ENCODE data around the gene MBNL1.
"Not testable (repeated sequence)": the region's sequence is repeated elsewhere in the genome, so short reads cannot be mapped to it uniquely, and the experiment has no call there.

The MBNL1 gene

DNA sequence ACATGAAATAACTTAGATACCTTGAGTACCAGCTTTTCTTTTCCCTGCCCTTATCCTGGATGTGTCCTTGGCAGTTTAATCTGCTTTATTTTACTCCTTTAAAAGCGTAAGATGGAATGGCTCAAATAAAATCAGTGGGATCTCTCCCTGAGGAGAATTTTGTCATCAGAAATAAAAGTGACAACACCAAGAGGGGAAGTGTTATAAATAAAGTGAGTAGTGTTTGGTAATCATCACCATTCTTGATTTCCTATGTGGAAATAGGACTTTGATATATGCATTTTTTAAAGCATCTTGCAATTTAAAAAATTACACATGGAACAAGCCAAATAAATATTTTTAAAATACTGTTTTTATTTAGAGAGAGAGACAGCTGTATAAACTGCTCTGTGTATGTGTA is 76.5 kb downstream of the MBNL1 start:
- in situ Hi-C loops (cut with HindIII; ENCODE audit: low sequenced_read_pairs): no loop called here

GRCh38 chr3:152346058-152346457 is 77.3 kb downstream of the MBNL1 start:
- in situ Hi-C loops (cut with HindIII; ENCODE audit: low sequenced_read_pairs): no loop called here

- in situ Hi-C loops (cut with HindIII; ENCODE audit: low sequenced_read_pairs): no loop called here
Measured at GRCh38 chr3:152346740-152347139, 78.0 kb downstream of the MBNL1 start.

- in situ Hi-C loops (cut with HindIII; ENCODE audit: low sequenced_read_pairs): no loop called here
Measured at GRCh38 chr3:152348436-152349177, 79.9 kb downstream of the MBNL1 start.

DNA sequence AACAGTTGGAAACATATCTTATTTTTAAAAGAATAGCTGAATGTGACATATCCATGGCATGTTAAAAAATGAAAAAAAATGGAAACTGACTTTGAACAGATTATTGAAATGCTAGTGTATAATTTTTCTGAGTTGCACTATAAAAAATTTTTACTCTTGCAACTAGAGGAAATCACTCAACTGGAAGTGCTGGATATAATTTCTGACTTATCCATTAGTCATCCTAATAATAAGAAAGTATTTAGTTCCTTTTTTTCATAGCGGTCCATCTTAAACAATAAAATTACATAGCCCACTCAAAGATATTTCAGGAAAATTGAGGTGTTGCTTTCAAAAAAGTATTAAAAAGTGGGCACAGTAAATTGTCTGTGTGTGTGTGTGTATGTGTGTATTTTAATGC is 80.7 kb downstream of the MBNL1 start:
- in situ Hi-C loops (cut with HindIII; ENCODE audit: low sequenced_read_pairs): no loop called here

- in situ Hi-C loops (cut with HindIII; ENCODE audit: low sequenced_read_pairs): no loop called here
Measured at GRCh38 chr3:152350139-152350538, 81.4 kb downstream of the MBNL1 start.

DNA sequence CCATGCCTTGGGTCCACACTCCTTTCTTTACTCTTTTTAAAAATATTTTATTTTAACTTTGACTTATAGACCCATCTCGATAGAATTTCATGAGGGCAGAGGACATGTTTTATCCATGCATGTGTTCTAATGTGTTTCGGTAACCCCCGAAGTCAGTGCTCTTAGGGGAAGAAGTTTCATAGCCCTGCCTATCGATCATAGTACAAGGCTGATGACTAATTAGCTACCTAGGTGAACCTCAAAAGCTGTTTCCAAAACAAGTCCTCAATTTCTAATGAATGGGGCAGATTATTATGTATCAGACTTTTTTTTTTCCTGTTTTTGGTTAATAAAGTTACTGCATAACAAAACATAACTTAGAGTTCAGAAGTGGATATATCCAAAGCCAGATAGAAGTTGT is 82.0 kb downstream of the MBNL1 start:
- in situ Hi-C loops (cut with HindIII; ENCODE audit: low sequenced_read_pairs): no loop called here

DNA sequence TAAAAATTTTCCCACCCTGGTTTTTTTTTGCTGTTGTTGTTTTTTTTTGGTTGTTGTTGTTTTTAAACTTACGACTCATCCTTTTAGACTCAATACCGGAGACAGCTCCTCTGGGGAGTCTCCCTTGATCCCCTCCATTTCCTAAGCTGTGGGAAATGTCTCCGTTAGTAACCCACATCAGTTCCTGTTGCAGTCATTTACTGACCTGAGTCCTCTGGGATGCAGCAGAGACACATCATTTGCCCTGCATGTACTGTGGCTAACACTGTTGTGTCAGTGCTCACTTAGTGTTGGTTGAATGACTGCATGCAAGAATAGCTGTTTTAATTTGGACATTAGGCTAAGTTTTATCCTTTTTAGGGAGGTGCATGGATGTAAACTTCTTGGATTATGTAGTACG is 83.8 kb downstream of the MBNL1 start:
- in situ Hi-C loops (cut with HindIII; ENCODE audit: low sequenced_read_pairs): no loop called here

GRCh38 chr3:152353578-152353977 is 84.8 kb downstream of the MBNL1 start:
- in situ Hi-C loops (cut with HindIII; ENCODE audit: low sequenced_read_pairs): no loop called here

DNA sequence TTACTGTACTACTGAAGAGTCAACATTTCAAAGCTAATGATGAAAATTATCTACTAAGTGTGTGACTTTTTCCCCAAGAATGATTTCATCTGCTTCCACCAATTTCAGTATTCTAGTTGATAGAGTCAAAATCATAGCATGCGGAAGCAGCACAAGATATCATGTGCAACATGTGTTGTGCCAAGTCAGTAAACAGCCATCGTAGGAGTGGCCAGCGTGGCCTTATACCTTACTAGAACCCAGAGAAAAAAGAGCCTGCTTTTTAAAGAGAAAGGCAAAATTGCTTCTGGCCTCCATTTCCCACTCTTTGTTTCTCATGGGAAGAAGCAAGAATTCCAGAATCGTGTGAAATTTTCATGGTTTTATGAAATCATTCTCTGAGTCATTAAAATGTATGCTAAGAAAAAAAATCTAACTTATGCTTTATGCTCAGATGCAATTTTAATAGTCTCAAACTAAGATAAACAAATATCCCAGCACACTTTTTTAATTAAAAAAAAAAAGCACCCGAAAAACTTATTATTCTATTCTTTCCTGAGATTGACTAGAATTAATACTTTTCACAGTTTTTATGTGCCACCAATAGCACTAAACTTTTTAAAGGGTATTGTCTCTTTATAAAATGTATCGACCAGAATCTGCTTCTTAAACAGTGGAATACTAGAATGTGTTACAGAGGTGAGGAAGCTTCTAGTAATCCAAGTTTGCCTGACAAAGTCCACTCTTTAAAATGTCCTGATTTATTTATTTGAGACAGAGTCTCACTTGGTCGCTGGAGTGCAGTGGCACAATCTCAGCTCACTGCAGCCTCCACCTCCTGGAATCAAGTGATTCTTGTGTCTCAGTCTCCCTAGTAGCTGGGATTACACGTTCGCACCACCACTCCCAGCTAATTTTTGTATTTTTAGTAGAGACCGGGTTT is 87.3 kb downstream of the MBNL1 start:
- in situ Hi-C loops (cut with HindIII; ENCODE audit: low sequenced_read_pairs): no loop called here

DNA sequence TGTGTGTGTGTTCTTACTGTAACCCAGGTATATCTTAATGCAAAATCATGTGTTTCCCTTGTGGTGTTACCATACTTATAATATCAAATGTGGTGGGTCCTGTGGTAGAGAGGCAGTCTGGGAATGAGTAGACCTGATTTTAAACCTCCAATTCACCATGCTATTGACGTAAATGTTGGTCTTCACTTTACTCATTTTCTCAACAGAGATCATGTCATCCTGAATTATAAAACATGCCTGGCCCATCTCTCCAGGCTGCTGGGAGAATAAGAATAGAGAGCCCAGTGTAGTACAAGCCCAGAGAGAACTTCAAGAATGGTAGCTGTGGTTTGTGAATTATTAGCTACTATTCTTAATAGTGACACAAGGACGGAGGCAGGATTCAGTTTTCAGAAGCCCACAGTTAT is 88.1 kb downstream of the MBNL1 start:
- in situ Hi-C loops (cut with HindIII; ENCODE audit: low sequenced_read_pairs): no loop called here

- in situ Hi-C loops (cut with HindIII; ENCODE audit: low sequenced_read_pairs): no loop called here
Measured at GRCh38 chr3:152357587-152357986, 88.9 kb downstream of the MBNL1 start.

DNA sequence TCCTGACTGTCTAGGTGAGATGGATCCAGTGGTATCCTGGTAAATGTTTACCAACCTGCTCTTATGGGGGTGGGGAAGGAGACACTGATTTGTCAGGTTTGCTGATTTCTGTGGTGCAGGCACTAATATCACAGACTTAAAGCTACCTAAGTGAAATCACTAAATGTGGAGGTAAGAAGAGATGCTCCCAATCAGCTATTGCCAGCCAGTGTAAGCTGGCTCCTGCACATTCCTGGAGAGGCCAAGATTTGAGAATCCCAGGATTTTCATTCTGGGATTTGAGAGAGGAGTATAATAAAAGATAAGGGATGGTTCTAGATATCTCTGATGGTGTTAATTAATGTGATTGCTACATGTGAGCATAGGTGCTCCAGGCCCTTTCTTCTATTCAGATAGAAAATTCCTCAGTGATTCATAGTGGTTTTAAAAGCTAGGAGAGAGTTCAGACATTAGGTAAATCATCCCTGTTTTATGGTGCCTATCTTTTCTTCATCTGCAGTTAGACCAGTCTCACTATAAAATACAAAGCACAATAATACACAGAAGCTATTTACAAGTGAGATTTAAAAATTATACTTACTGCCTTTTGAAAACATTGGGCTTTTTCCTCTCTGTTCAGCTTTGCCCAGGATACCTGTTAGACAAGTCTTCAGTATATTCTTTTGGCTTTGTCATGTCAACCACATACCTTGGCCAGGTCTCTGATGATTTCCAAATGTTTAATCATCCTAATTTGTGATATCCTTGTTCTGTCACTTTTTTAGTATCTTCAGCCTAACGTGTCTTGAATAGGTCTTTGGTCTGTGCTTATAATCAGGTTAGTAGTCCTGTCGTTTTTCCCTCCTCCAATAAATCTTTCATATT is 90.9 kb downstream of the MBNL1 start:
- in situ Hi-C loops (cut with HindIII; ENCODE audit: low sequenced_read_pairs): no loop called here

GRCh38 chr3:152360302-152360701 is 91.6 kb downstream of the MBNL1 start:
- in situ Hi-C loops (cut with HindIII; ENCODE audit: low sequenced_read_pairs): no loop called here

DNA sequence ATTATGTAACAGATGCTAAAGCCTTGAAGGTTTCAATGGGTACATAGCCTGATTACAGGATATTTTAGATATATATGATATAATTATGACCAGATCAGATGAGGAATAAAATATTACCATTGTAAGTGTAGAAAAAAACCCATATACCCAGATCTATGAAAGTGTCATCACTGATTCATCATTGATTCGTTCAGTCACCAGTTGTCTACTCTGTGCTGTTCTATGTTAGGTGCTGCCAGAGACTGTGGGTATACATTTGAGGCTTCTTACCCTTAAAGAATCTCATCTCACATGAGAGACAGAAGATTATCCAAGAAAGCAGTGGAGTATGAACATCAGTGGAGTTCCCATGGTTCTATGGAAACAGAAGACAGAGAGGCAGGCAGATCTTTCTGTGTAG is 92.2 kb downstream of the MBNL1 start:
- in situ Hi-C loops (cut with HindIII; ENCODE audit: low sequenced_read_pairs): no loop called here

GRCh38 chr3:152362086-152362485 is 93.4 kb downstream of the MBNL1 start:
- in situ Hi-C loops (cut with HindIII; ENCODE audit: low sequenced_read_pairs): no loop called here

DNA sequence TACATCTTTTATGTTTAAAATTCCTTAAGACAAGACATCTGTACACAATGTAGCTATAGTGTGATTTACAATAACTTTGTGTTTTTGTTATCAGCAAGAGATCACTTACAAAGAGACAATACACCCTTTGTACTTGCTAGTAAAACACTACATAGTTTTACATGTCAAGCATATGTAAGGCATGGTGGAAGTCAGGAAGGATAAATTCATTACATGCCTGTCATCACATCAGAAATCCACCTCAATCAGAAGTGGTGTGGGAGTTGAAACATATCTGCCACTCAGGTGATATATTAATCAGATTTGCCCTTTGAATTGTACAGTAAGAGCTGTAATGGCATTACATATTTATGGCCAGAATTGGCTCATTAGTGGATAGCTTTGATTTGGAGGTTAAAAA is 95.5 kb downstream of the MBNL1 start:
- in situ Hi-C loops (cut with HindIII; ENCODE audit: low sequenced_read_pairs): no loop called here

DNA sequence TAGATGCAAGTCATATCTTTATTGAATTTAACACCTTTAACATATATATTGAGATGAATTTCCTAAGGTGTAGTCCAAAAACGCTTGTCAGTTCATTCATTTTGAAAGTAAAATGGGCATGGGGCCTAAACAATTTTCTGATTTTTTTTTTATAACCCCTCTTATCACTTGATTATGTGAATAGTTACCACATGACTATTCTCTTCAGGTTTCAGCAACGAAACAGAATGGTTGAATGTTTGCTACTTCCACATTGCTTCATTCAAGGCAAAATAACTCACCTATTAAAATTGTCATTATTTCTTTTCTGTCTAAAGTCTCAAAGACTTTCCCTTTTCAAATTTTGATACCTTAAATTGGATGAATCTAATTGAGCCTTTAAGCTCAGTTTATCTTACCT is 96.4 kb downstream of the MBNL1 start:
- in situ Hi-C loops (cut with HindIII; ENCODE audit: low sequenced_read_pairs): no loop called here

- in situ Hi-C loops (cut with HindIII; ENCODE audit: low sequenced_read_pairs): no loop called here
Measured at GRCh38 chr3:152365766-152366593, 97.3 kb downstream of the MBNL1 start.

GRCh38 chr3:152367192-152367591 is 98.5 kb downstream of the MBNL1 start:
- in situ Hi-C loops (cut with HindIII; ENCODE audit: low sequenced_read_pairs): not testable (repeated sequence)
